ENCODE measurements around the gene FRMPD4. TPM values are rescaled to one million over a fixed set of nuclear protein-coding genes. Genes with fewer than 3 reads are reported as not detected.

Gene FRMPD4
- total RNA-seq, 1 experiment from 2014 or later, result not detected

GRCh38 chrX:12648995-12649394, 510.7 kb downstream of the FRMPD4 start:
- H3K27ac ChIP-seq (ENCODE audit: low read length), result no peak overlapping the region
- no peak overlapping the region for H3K9ac ChIP-seq (ENCODE audit: low read length)
- H3K4me2 ChIP-seq (ENCODE audit: low read depth, low read length, poor library complexity, severe bottlenecking), result no peak overlapping the region
- no peaks in the 10 kb centered on the region for H4K20me1 ChIP-seq (ENCODE audit: insufficient read depth, low read depth, low read length)
- no peak for DNase-seq
- H2AFZ ChIP-seq (ENCODE audit: low read length), result no peak overlapping the region
- H3K79me2 ChIP-seq (ENCODE audit: low read length), result no peaks in the 10 kb centered on the region
- no peaks in the 10 kb centered on the region for H3K9me3 ChIP-seq (ENCODE audit: low read length)
- no peaks in the 10 kb centered on the region for H3K36me3 ChIP-seq (ENCODE audit: insufficient read depth, low read length)
- no peaks in the 10 kb centered on the region for H3K9me2 ChIP-seq (replicated peaks; ENCODE audit: insufficient read depth, low read length)
- H3K27me3 ChIP-seq (ENCODE audit: low read length), result no peaks in the 10 kb centered on the region
- no peaks in the 10 kb centered on the region for H3K4me1 ChIP-seq (ENCODE audit: low read length)
- no peak overlapping the region for H3K4me3 ChIP-seq (ENCODE audit: low read length)

DNA sequence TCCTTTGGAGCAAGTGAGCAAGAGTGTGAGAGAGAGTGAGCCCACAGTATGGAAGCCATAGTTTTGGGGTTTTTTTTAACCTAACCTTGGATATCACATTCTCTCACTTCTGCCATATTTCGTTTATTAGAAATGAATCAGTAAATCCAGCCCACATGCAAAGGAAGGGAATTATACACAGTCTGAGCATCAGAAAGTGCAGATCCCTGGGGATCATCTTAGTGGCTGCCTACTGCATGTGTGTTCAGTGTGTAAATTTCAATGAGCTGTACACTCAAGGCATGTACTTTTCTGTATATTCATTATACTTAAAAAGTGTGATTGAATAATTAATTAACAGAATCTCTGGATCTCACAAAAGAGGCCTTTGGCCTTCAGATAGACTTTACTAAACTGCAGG, 519.2 kb downstream of the FRMPD4 start:
- DNase-seq, result no peak
- H2AFZ ChIP-seq (ENCODE audit: low read length), result no peak overlapping the region
- H3K27ac ChIP-seq (ENCODE audit: low read length), result no peak overlapping the region
- no peak overlapping the region for H3K4me2 ChIP-seq (ENCODE audit: low read depth, low read length, poor library complexity, severe bottlenecking)
- no peaks in the 10 kb centered on the region for H3K27me3 ChIP-seq (ENCODE audit: low read length)
- H3K9me2 ChIP-seq (replicated peaks; ENCODE audit: insufficient read depth, low read length), result no peaks in the 10 kb centered on the region
- H3K79me2 ChIP-seq (ENCODE audit: low read length), result no peaks in the 10 kb centered on the region
- no peaks in the 10 kb centered on the region for H3K4me1 ChIP-seq (ENCODE audit: low read length)
- H3K9ac ChIP-seq (ENCODE audit: low read length), result no peak overlapping the region
- H3K9me3 ChIP-seq (ENCODE audit: low read length), result no peaks in the 10 kb centered on the region
- H3K36me3 ChIP-seq (ENCODE audit: insufficient read depth, low read length), result no peaks in the 10 kb centered on the region
- no peak overlapping the region for H3K4me3 ChIP-seq (ENCODE audit: low read length)
- H4K20me1 ChIP-seq (ENCODE audit: insufficient read depth, low read depth, low read length), result no peaks in the 10 kb centered on the region

- no peaks in the 10 kb centered on the region for H3K79me2 ChIP-seq (ENCODE audit: low read length)
- no peak for DNase-seq
- no peaks in the 10 kb centered on the region for H4K20me1 ChIP-seq (ENCODE audit: insufficient read depth, low read depth, low read length)
These were observed 519.6 kb downstream of the FRMPD4 start for GRCh38 chrX:12657881-12658280.

GRCh38 chrX:12661464-12661863, 523.2 kb downstream of the FRMPD4 start:
- Histone ChIP-seq H3K9me2 (replicated peaks; ENCODE audit: insufficient read depth, low read length) (no peaks in the 10 kb centered on the region), H3K4me1 (ENCODE audit: low read length) (no peaks in the 10 kb centered on the region), H3K9ac (ENCODE audit: low read length) (no peak overlapping the region), H3K27ac (ENCODE audit: low read length) (no peak overlapping the region), H3K4me2 (ENCODE audit: low read depth, low read length, poor library complexity, severe bottlenecking) (no peak overlapping the region), H3K27me3 (ENCODE audit: low read length) (no peaks in the 10 kb centered on the region), H3K4me3 (ENCODE audit: low read length) (no peak overlapping the region), H3K9me3 (ENCODE audit: low read length) (no peaks in the 10 kb centered on the region), H2AFZ (ENCODE audit: low read length) (no peak overlapping the region), H3K36me3 (ENCODE audit: insufficient read depth, low read length) (no peaks in the 10 kb centered on the region), H4K20me1 (ENCODE audit: insufficient read depth, low read depth, low read length) (no peaks in the 10 kb centered on the region), H3K79me2 (ENCODE audit: low read length) (no peaks in the 10 kb centered on the region)
- no peak for DNase-seq

More at GRCh38 chrX:12657881-12658280, 519.6 kb downstream of the FRMPD4 start:
- Histone ChIP-seq H3K27me3 (ENCODE audit: low read length) (no peaks in the 10 kb centered on the region), H3K27ac (ENCODE audit: low read length) (no peak overlapping the region), H3K4me3 (ENCODE audit: low read length) (no peak overlapping the region), H3K9me2 (replicated peaks; ENCODE audit: insufficient read depth, low read length) (no peaks in the 10 kb centered on the region), H3K36me3 (ENCODE audit: insufficient read depth, low read length) (no peaks in the 10 kb centered on the region), H2AFZ (ENCODE audit: low read length) (no peak overlapping the region), H3K4me2 (ENCODE audit: low read depth, low read length, poor library complexity, severe bottlenecking) (no peak overlapping the region), H3K9ac (ENCODE audit: low read length) (no peak overlapping the region), H3K9me3 (ENCODE audit: low read length) (no peaks in the 10 kb centered on the region), H3K4me1 (ENCODE audit: low read length) (no peaks in the 10 kb centered on the region)

GRCh38 chrX:12672367-12673106, 534.3 kb downstream of the FRMPD4 start:
- no peaks in the 10 kb centered on the region for H3K4me1 ChIP-seq (ENCODE audit: low read length)
- H3K9me3 ChIP-seq (ENCODE audit: low read length), result no peaks in the 10 kb centered on the region
- no peak overlapping the region for H2AFZ ChIP-seq (ENCODE audit: low read length)
- no peaks in the 10 kb centered on the region for H4K20me1 ChIP-seq (ENCODE audit: insufficient read depth, low read depth, low read length)
- H3K27ac ChIP-seq (ENCODE audit: low read length), result no peak overlapping the region
- H3K79me2 ChIP-seq (ENCODE audit: low read length), result no peaks in the 10 kb centered on the region
- no peak overlapping the region for H3K9ac ChIP-seq (ENCODE audit: low read length)
- H3K4me2 ChIP-seq (ENCODE audit: low read depth, low read length, poor library complexity, severe bottlenecking), result no peak overlapping the region
- H3K4me3 ChIP-seq (ENCODE audit: low read length), result no peak overlapping the region
- no peaks in the 10 kb centered on the region for H3K36me3 ChIP-seq (ENCODE audit: insufficient read depth, low read length)
- H3K9me2 ChIP-seq (replicated peaks; ENCODE audit: insufficient read depth, low read length), result no peaks in the 10 kb centered on the region
- H3K27me3 ChIP-seq (ENCODE audit: low read length), result no peaks in the 10 kb centered on the region
- no peak for DNase-seq

GRCh38 chrX:12673487-12673886, 535.2 kb downstream of the FRMPD4 start:
- H3K27ac ChIP-seq (ENCODE audit: low read length), result no peak overlapping the region
- H2AFZ ChIP-seq (ENCODE audit: low read length), result no peak overlapping the region
- H3K9me3 ChIP-seq (ENCODE audit: low read length), result no peaks in the 10 kb centered on the region
- no peaks in the 10 kb centered on the region for H3K79me2 ChIP-seq (ENCODE audit: low read length)
- H3K9me2 ChIP-seq (replicated peaks; ENCODE audit: insufficient read depth, low read length), result no peaks in the 10 kb centered on the region; the same call in 1 of the 2 replicates
- no peaks in the 10 kb centered on the region for H3K36me3 ChIP-seq (ENCODE audit: insufficient read depth, low read length)
- no peaks in the 10 kb centered on the region for H4K20me1 ChIP-seq (ENCODE audit: insufficient read depth, low read depth, low read length)
- no peak overlapping the region for H3K4me3 ChIP-seq (ENCODE audit: low read length)
- no peak overlapping the region for H3K9ac ChIP-seq (ENCODE audit: low read length)
- no peaks in the 10 kb centered on the region for H3K4me1 ChIP-seq (ENCODE audit: low read length)
- no peaks in the 10 kb centered on the region for H3K27me3 ChIP-seq (ENCODE audit: low read length)
- H3K4me2 ChIP-seq (ENCODE audit: low read depth, low read length, poor library complexity, severe bottlenecking), result no peak overlapping the region
- no peak for DNase-seq

DNA sequence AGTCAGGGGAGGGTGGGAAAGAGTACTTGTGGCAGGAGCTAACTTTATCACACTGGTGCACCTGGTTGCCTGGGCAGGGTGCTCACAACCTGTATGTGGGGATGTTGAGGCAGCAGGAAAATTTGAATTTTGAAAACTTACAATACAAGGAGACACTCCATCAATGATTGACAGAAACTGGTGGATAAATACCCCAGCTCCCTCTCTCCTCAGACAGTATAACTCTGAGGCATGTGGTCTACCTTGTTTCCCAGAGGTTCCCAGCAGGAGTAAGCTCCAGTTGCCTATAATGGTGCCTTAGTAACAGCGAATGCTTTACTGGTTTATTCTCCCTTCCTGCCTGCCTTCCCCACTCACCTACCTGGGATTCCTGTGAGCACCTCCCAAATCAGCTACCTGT, 541.2 kb downstream of the FRMPD4 start:
- no peak for DNase-seq
- Histone ChIP-seq H3K27me3 (ENCODE audit: low read length) (no peaks in the 10 kb centered on the region), H3K4me2 (ENCODE audit: low read depth, low read length, poor library complexity, severe bottlenecking) (no peak overlapping the region), H3K79me2 (ENCODE audit: low read length) (no peaks in the 10 kb centered on the region), H3K9me2 (replicated peaks; ENCODE audit: insufficient read depth, low read length) (no peaks in the 10 kb centered on the region; the same call in 1 of the 2 replicates), H3K27ac (ENCODE audit: low read length) (no peak overlapping the region), H3K36me3 (ENCODE audit: insufficient read depth, low read length) (no peaks in the 10 kb centered on the region), H3K4me3 (ENCODE audit: low read length) (no peak overlapping the region), H4K20me1 (ENCODE audit: insufficient read depth, low read depth, low read length) (no peaks in the 10 kb centered on the region), H3K4me1 (ENCODE audit: low read length) (no peaks in the 10 kb centered on the region), H3K9me3 (ENCODE audit: low read length) (no peaks in the 10 kb centered on the region), H3K9ac (ENCODE audit: low read length) (no peak overlapping the region), H2AFZ (ENCODE audit: low read length) (no peak overlapping the region)

GRCh38 chrX:12681047-12681446, 542.8 kb downstream of the FRMPD4 start:
- no peak for DNase-seq
- no peaks in the 10 kb centered on the region for H3K36me3 ChIP-seq (ENCODE audit: insufficient read depth, low read length)
- H3K79me2 ChIP-seq (ENCODE audit: low read length), result no peaks in the 10 kb centered on the region
- no peaks in the 10 kb centered on the region for H3K4me1 ChIP-seq (ENCODE audit: low read length)
- H3K9ac ChIP-seq (ENCODE audit: low read length), result no peak overlapping the region
- H2AFZ ChIP-seq (ENCODE audit: low read length), result no peak overlapping the region
- no peaks in the 10 kb centered on the region; the same call in 1 of the 2 replicates for H3K9me2 ChIP-seq (replicated peaks; ENCODE audit: insufficient read depth, low read length)
- no peaks in the 10 kb centered on the region for H4K20me1 ChIP-seq (ENCODE audit: insufficient read depth, low read depth, low read length)
- no peak overlapping the region for H3K4me3 ChIP-seq (ENCODE audit: low read length)
- H3K4me2 ChIP-seq (ENCODE audit: low read depth, low read length, poor library complexity, severe bottlenecking), result no peak overlapping the region
- H3K27me3 ChIP-seq (ENCODE audit: low read length), result no peaks in the 10 kb centered on the region
- H3K27ac ChIP-seq (ENCODE audit: low read length), result no peak overlapping the region
- no peaks in the 10 kb centered on the region for H3K9me3 ChIP-seq (ENCODE audit: low read length)

Measured in Karpas-422 (cell line).